HG03066 (cell line): ENCODE results near the gene PHLDB2.
A peak's percentile ranks its signal among the peaks of the same experiment; 100 is the strongest.

Experiments
- ATAC-seq: cut with Tn5 transposase; IDR thresholded peaks from one replicate; pipeline ENCODE4 v1.9.1; 2021; ENCODE audit warnings: low read depth; ENCODE audit not compliant: unreplicated experiment

PHLDB2 gene

DNA sequence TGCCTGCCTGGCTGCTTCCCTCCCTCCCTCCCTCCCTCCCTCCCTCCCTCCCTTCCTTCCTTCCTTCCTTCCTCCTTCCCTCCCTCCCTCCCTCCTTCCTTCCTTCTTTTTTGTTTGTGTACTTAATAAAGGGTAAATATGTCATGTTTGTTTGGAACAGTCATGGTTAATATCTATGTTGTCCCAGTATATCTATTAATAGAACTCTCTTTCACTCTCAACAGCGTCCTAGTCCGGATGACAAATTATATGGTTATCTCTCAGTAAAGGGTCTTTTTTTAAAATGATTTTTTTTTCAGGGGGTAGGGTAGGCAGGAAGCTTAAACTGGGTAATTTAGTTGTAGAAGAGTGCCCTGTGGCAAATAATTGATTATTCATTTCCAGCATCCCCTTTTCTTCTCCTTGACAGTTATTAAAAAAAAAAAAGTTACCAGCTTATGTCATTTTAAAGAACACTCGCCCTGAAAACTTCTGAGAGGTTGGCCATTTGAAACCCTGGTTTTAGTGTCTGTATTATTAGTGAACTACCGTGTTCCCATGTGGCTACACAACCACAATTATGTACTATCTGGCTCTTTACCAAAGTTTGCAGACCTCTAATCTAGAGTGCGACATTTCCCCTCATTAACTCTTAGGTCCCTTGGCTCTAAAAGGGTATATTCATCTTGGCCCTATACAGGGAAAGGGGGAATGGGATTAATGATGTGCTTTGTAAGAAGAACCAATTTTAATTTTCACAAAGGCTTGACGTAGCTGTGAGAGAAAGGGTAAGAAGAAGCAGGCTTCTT lies 153.3 kb downstream of the PHLDB2 start:
- no peak for ATAC-seq

GRCh38 chr3:112013058-112013783 lies 154.2 kb downstream of the PHLDB2 start:
- ATAC-seq: peak; percentile 78

DNA sequence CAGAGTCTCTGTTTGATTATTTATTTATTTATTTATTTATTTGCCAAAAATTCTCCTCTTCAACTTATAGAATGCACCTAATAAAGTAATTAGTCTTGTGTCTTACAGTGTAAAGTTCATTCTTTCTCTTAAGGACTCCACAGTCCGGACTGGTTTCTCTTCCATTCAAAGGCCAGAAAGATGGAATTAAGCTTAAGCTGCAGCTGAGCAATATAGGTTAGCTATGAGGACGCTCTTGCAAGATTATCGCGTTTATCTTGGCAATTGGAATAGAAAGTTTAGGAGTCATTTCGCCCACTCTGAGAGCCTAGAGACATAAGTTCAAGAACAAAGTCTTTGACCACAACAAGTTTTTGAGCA lies 154.7 kb downstream of the PHLDB2 start:
- peak; percentile 25 for ATAC-seq

DNA sequence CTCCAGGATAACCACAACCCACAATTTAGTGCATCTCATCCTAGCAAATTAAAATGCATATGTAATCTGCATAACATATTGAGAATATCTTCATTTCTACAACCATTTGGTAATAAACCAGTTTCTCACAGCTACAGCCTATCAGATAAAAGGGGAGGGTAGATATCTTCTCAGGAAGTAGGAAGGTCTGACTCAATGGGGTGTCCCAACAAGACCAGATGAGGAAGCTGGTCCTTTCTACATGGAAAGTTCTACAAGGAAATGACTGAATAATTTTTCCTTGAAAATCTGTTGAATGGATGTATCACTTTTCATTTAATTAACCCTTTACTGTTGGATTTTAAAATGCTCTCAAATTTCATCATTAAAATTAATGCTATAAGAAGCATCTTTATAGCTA lies 158.0 kb downstream of the PHLDB2 start:
- ATAC-seq: no peak

GRCh38 chr3:112018712-112019111 lies 159.6 kb downstream of the PHLDB2 start:
- no peak for ATAC-seq

DNA sequence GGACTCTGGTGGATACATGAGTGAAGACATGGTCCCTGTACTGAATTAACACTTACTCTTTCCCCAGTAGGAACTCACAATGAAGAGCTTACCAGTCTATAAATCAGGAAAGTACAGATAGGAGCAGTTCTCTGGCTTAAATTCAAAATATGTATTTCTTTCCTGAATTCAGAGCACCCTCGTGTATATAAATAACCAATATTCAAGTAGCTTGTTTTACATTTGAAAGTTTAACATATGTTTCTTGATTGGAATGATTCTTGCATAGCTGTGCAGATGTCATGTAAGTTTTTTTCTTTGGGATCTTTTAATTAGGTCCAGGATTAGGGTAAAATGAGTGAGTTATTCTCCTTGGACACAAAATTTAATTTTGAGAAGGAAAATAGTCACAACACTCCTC lies 160.7 kb downstream of the PHLDB2 start:
- no peak for ATAC-seq

- no peak for ATAC-seq
Observed at GRCh38 chr3:112020674-112021085, 161.6 kb downstream of the PHLDB2 start.
